Endothelial cell of umbilical vein (primary cell): ENCODE results near the gene TPPP2. TPM values are rescaled to one million over a fixed set of nuclear protein-coding genes. Genes with fewer than 3 reads are reported as not detected.

Source experiments
- BruUV-seq: library from RNA; stranded (reverse); fragments of 400-500 nt; replicated peaks from 2 replicates; lab custom pipeline; 2021; lab: Mats Ljungman, UMichigan
- CTCF ChIA-PET: fragments of 300-600, 350-600 bp; sonication (Branson Sonifier 250); formaldehyde crosslinking; loops from one replicate; lab custom pipeline; 2021; ENCODE audit warnings: antibody characterized with exemption, inconsistent platforms; lab: Charles Lee
- POLR2A ChIA-PET: fragments of 300-600, 350-600 bp; sonication (Branson Sonifier 250); formaldehyde crosslinking; loops from one replicate; lab custom pipeline; 2021; ENCODE audit warnings: antibody characterized with exemption, inconsistent platforms; lab: Charles Lee
- DNase-seq: peaks from one replicate; pipeline ENCODE4 v3.0.0-alpha.2; 2011; ENCODE audit warnings: low read depth, low spot score
- FAIRE-seq: peaks from 2 replicates; lab custom pipeline; 2011; peaks lifted over from hg19 to GRCh38; lab: Jason Lieb, UNC
- H2AFZ ChIP-seq: 2 replicates; pipeline ENCODE4 v1.6.0; 2012; ENCODE audit warnings: low read depth, low read length, control low read depth, inconsistent platforms
- H3K27ac ChIP-seq: 2 replicates; pipeline ENCODE4 v1.5.1; 2011; ENCODE audit warnings: low read depth, mild to moderate bottlenecking, control low read depth, low read length, moderate library complexity; ENCODE audit not compliant: insufficient read depth
- H3K27me3 ChIP-seq, 2 experiments: 2 replicates each; pipeline versions ENCODE4 v1.6.0 to v1.6.1; 2011; ENCODE audit warnings: low read length in 2 of 2, mixed read lengths in 1 of 2; ENCODE audit not compliant: control insufficient read depth in 2 of 2, insufficient read depth in 2 of 2
- H3K36me3 ChIP-seq, 2 experiments: 2 replicates in 1 of 2; 3 replicates in 1 of 2; pipeline ENCODE4 v1.5.1; 2011; ENCODE audit warnings: low read length in 2 of 2, mild to moderate bottlenecking in 1 of 2, moderate library complexity in 1 of 2; ENCODE audit not compliant: control insufficient read depth in 2 of 2, insufficient read depth in 2 of 2; ENCODE audit errors: extremely low read depth in 1 of 2
- H3K4me1 ChIP-seq: 3 replicates; pipeline ENCODE4 v1.5.1; 2011; ENCODE audit warnings: mild to moderate bottlenecking, low read length; ENCODE audit not compliant: control insufficient read depth, insufficient read depth; ENCODE audit errors: extremely low read depth
- H3K4me2 ChIP-seq: 2 replicates; pipeline ENCODE4 v1.6.1; 2011; ENCODE audit warnings: low read length, control low read depth, mixed read lengths; ENCODE audit not compliant: insufficient read depth
- H3K4me3 ChIP-seq, 3 experiments: fragments of 200-600 bp in 1 of 3; sonication (generic), shearing (Covaris generic) in 1 of 3; replicated peaks in 1 of 3; 2 replicates each; pipeline ENCODE4 v1.5.1; 2011 to 2016; ENCODE audit warnings: control low read depth in 3 of 3, low read length in 3 of 3, mild to moderate bottlenecking in 2 of 3, inconsistent platforms in 1 of 3, low read depth in 1 of 3, moderate library complexity in 1 of 3; ENCODE audit not compliant: insufficient read depth in 1 of 3
- H3K79me2 ChIP-seq: 2 replicates; pipeline ENCODE4 v1.6.0; 2012; ENCODE audit warnings: low read length, inconsistent platforms; ENCODE audit not compliant: control insufficient read depth, insufficient read depth
- H3K9ac ChIP-seq: replicated peaks from 2 replicates; pipeline ENCODE3; 2011; ENCODE audit warnings: low read length, control low read depth; ENCODE audit not compliant: insufficient read depth; ENCODE audit errors: extremely low read depth
- H3K9me1 ChIP-seq: replicated peaks from 3 replicates; pipeline ENCODE4 v1.6.0; 2011; ENCODE audit warnings: mild to moderate bottlenecking, low read length; ENCODE audit not compliant: control insufficient read depth, insufficient read depth; ENCODE audit errors: extremely low read depth
- H3K9me3 ChIP-seq: replicated peaks from 2 replicates; pipeline ENCODE4 v1.5.1; 2012; ENCODE audit warnings: low read length, inconsistent platforms; ENCODE audit not compliant: control insufficient read depth, insufficient read depth
- H4K20me1 ChIP-seq: replicated peaks from 2 replicates; pipeline ENCODE3; 2011; ENCODE audit warnings: mild to moderate bottlenecking, low read length; ENCODE audit not compliant: control insufficient read depth, insufficient read depth; ENCODE audit errors: extremely low read depth
- EZH2 ChIP-seq: IDR thresholded peaks from 2 replicates; pipeline ENCODE4 v1.6.1; 2012; ENCODE audit warnings: borderline replicate concordance, low read depth, mild to moderate bottlenecking, moderate library complexity, low read length, inconsistent platforms; ENCODE audit not compliant: severe bottlenecking
- FOS ChIP-seq: IDR thresholded peaks from 2 replicates; pipeline ENCODE4 v1.6.1; 2011; ENCODE audit warnings: mild to moderate bottlenecking, low read length, moderate library complexity, borderline replicate concordance; ENCODE audit not compliant: insufficient read depth
- GATA2 ChIP-seq: IDR thresholded peaks from 2 replicates; pipeline ENCODE4 v1.7.0; 2011; ENCODE audit warnings: low read depth, mild to moderate bottlenecking, moderate library complexity, mixed read lengths, low read length; ENCODE audit not compliant: insufficient read length, insufficient read depth
- JUN ChIP-seq: IDR thresholded peaks from 2 replicates; pipeline ENCODE4 v1.6.1; 2011; ENCODE audit warnings: borderline replicate concordance, low read depth; ENCODE audit not compliant: insufficient read length, insufficient read depth
- MYC ChIP-seq: IDR thresholded peaks from one replicate; pipeline ENCODE4 v1.6.1; 2011; ENCODE audit warnings: mild to moderate bottlenecking, low read depth, low read length
- POLR2A ChIP-seq: IDR thresholded peaks from 2 replicates; pipeline ENCODE4 v1.6.1; 2012; ENCODE audit warnings: low read depth, mild to moderate bottlenecking, control low read depth, low read length
- POLR2AphosphoS5 ChIP-seq: IDR thresholded peaks from 2 replicates; pipeline ENCODE4 v1.6.1; 2012; ENCODE audit warnings: low read depth, mild to moderate bottlenecking, control low read depth, low read length, moderate library complexity; ENCODE audit not compliant: insufficient read depth
- dilution Hi-C: fragments of 300-500 bp; cut with MboI; formaldehyde crosslinking; loops from one replicate; pipeline ENCODE4 v1.15.0; 2019; ENCODE audit warnings: low sequenced_read_pairs; ENCODE audit not compliant: extremely low pct_ligation_motif_present
- intact Hi-C: fragments of 100-400 bp; cut with micrococcal nuclease; formaldehyde crosslinking; loops from one replicate; pipeline ENCODE4 v1.10.0; 2022
- polyA plus RNA-seq, 4 experiments: library from polyadenylated mRNA; depleted of rRNA in 3 of 4; stranded (reverse) in 3 of 4; unstranded in 1 of 4; fragments of >200 nt; gene quantifications; 2 replicates each; pipeline versions ENCODE4 v1.2.1 to v1.2.3, GENCODE V29; 2011 to 2012; ENCODE audit warnings: missing spikeins in 1 of 4
- total RNA-seq: library from RNA; stranded (reverse); gene quantifications from 2 replicates; pipeline ENCODE4 v1.2.3, GENCODE V29; 2021
- TF ChIP-seq, protein P1 (sequence below): IDR thresholded peaks from 2 replicates; pipeline ENCODE4 v1.6.1; 2011; ENCODE audit not compliant: insufficient read depth, insufficient read length
- TF ChIP-seq, protein P2 (sequence below), 2 donors: IDR thresholded peaks; 1 replicate in 1 of 2; 2 replicates in 1 of 2; pipeline ENCODE4 v1.5.1; 2011; ENCODE audit warnings: low read length in 2 of 2, mild to moderate bottlenecking in 2 of 2, moderate library complexity in 2 of 2, control low read depth in 1 of 2, inconsistent platforms in 1 of 2, low read depth in 1 of 2; ENCODE audit not compliant: insufficient read depth in 1 of 2; ENCODE audit errors: extremely low read depth in 1 of 2

The TPPP2 gene
- total and polyA plus RNA-seq, 2 donors (not counting 3 experiments of a cell fraction or from before 2014, with no cell fraction given), result not detected

DNA sequence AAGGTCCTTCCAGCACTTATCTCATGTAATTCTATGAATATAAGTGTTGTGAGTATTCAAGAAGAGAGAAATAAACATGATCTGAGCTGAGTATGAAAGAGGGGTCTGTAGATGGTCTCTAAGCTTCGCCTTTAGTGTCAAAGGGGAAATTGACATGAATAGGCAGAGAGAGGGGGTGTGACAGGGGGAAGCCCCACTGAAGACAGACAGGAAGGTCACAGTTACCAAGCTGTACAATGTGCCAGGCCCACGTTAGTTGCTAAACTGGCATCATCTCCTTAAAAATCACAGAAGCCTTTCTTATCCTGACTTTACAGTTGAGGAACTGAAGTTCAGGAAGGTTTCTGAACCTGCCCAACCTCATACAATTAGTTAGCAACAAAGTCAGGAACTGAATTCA, 47.7 kb downstream of the TPPP2 start:
- CTCF ChIA-PET, result interaction anchor here (1.1 to 1.6 kb wide), 2 partner anchors 12 to 15 kb away, joined by 3 to 5 read pairs; no protein-coding TSS in a partner anchor

DNA sequence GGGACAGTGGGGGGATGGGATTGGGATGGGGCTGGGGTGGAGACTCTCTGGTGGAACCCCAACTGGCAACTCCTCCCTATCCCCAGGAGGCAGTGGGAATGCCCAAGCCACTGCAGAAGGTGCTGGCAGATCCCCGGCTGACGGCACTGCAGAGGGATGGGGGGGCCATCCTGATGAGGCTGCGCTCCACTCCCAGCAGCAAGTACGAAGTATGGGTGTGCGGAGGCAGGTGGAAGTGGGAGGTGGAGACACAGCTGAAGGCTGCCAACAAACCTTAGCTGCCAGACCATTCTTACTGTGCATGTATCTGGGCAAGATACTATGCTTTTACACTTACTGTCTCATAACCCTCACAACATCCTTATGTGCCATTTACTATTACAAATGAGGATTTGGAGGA, 48.3 kb downstream of the TPPP2 start:
- H3K9me3 ChIP-seq, result no peaks in the 10 kb centered on the region
- BruUV-seq, result no TSS peak
- no peaks in the 10 kb centered on the region for H4K20me1 ChIP-seq
- H3K79me2 ChIP-seq, result no peaks in the 10 kb centered on the region
- DNase-seq (no peak), FAIRE-seq (no peak)
- CTCF ChIA-PET, result interaction anchor here (1.6 kb wide), 1 partner anchor 11 kb away, joined by 5 read pairs; no protein-coding TSS in a partner anchor
- H3K4me2 ChIP-seq, result no peak overlapping the region
- POLR2A ChIA-PET, result no interaction called here
- no peaks in the 10 kb centered on the region for H3K9me1 ChIP-seq
- H3K27ac ChIP-seq, result no peak overlapping the region
- no peaks in the 10 kb centered on the region for H3K27me3 ChIP-seq
- H3K36me3 ChIP-seq, result peaks cover 0 to 4% of the 10 kb centered on the region in 2 experiments
- no peak overlapping the region for H2AFZ ChIP-seq
- intact Hi-C loops (no loop called here), dilution Hi-C loops (no loop called here)
- TF ChIP-seq, protein P1, sequence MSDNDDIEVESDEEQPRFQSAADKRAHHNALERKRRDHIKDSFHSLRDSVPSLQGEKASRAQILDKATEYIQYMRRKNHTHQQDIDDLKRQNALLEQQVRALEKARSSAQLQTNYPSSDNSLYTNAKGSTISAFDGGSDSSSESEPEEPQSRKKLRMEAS, result no peak
- TF ChIP-seq POLR2AphosphoS5 (no peak), GATA2 (no peak), EZH2 (no peak), MYC (no peak), POLR2A (no peak), FOS (no peak), JUN (no peak)
- TF ChIP-seq, protein P2, sequence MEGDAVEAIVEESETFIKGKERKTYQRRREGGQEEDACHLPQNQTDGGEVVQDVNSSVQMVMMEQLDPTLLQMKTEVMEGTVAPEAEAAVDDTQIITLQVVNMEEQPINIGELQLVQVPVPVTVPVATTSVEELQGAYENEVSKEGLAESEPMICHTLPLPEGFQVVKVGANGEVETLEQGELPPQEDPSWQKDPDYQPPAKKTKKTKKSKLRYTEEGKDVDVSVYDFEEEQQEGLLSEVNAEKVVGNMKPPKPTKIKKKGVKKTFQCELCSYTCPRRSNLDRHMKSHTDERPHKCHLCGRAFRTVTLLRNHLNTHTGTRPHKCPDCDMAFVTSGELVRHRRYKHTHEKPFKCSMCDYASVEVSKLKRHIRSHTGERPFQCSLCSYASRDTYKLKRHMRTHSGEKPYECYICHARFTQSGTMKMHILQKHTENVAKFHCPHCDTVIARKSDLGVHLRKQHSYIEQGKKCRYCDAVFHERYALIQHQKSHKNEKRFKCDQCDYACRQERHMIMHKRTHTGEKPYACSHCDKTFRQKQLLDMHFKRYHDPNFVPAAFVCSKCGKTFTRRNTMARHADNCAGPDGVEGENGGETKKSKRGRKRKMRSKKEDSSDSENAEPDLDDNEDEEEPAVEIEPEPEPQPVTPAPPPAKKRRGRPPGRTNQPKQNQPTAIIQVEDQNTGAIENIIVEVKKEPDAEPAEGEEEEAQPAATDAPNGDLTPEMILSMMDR (IDR thresholded peaks at IDR 0.05; ENCODE audit: extremely low read depth in 1 of 2, insufficient read depth in 1 of 2, low read depth in 1 of 2, low read length in 2 of 2), result no peak
- H3K4me1 ChIP-seq, result no peaks in the 10 kb centered on the region
- H3K9ac ChIP-seq, result no peak overlapping the region
- H3K4me3 ChIP-seq, result no peak overlapping the region

More for the DNA sequence above, 47.7 kb downstream of the TPPP2 start:
- POLR2A ChIA-PET, result no interaction called here
- Histone ChIP-seq H3K36me3 (peaks cover 0 to 6% of the 10 kb centered on the region in 2 experiments), H3K79me2 (no peaks in the 10 kb centered on the region), H3K27me3 (no peaks in the 10 kb centered on the region), H3K4me3 (no peak overlapping the region), H3K27ac (no peak overlapping the region), H3K9me1 (no peaks in the 10 kb centered on the region), H3K4me1 (no peaks in the 10 kb centered on the region), H3K9ac (no peak overlapping the region), H3K4me2 (no peak overlapping the region), H4K20me1 (no peaks in the 10 kb centered on the region), H3K9me3 (no peaks in the 10 kb centered on the region), H2AFZ (no peak overlapping the region)
- DNase-seq (no peak), FAIRE-seq (no peak)
- TF ChIP-seq FOS, result no peak
- dilution Hi-C loops, result no loop called here
- BruUV-seq, result no TSS peak
- intact Hi-C loops, result no loop called here
